GM19043 (cell line): ENCODE measurements around the gene ELOVL3.
"Not testable (repeated sequence)": the region's sequence is repeated elsewhere in the genome, so short reads cannot be mapped to it uniquely, and the experiment has no call there.

Experiments
- ATAC-seq: cut with Tn5 transposase; IDR thresholded peaks from one replicate; pipeline ENCODE4 v1.9.1; 2021; ENCODE audit warnings: low read depth; ENCODE audit not compliant: unreplicated experiment

Gene ELOVL3, protein sequence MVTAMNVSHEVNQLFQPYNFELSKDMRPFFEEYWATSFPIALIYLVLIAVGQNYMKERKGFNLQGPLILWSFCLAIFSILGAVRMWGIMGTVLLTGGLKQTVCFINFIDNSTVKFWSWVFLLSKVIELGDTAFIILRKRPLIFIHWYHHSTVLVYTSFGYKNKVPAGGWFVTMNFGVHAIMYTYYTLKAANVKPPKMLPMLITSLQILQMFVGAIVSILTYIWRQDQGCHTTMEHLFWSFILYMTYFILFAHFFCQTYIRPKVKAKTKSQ

DNA sequence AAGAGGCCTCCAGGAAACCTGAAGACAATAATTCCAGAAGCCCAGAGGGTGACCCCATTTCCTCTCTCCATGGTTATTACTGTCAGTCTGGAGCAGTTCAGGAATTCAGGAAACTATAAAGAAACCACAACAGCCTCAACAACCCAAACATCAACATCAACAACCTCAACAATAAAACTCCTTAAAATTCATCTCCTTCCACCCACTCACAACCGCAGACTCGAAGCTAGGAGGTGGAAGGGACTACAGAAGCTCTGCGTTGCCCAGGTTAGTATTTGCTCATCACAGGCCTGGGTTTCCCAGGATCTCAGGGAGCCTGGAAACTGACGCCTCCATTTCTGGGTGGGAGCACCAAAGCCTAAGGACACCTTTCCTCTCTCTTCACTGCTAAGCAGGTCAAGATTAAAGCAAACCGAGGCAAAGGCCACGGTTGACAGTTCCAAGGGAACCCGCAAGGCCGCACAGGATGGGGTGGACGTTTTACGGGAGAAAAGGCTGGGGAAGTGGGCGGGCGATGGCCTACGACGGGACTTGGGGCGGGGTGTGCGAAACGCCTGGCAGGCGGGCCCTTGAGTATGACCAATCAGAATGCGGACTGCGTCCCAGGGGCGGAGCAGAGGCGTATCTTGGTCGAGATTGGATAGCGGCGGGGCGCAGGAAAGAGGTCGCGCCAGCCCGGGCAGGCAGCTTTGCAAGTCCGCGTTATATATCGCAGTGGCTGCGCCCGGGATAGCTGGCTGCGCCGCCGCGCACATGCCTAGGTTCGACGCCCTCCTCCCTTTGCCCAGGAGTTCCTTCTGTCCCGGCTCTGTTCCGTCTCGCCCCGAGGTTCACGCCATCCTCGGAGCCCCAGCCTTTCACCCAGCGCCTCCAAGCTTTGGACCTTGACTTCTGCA is at the start of gene ELOVL3:
TSS of gene ELOVL3 (plus strand) at position 654 of the 896 bp plus-strand sequence. CDS start 250 bp downstream, outside the sequence.
- ATAC-seq = peak; percentile 94

DNA sequence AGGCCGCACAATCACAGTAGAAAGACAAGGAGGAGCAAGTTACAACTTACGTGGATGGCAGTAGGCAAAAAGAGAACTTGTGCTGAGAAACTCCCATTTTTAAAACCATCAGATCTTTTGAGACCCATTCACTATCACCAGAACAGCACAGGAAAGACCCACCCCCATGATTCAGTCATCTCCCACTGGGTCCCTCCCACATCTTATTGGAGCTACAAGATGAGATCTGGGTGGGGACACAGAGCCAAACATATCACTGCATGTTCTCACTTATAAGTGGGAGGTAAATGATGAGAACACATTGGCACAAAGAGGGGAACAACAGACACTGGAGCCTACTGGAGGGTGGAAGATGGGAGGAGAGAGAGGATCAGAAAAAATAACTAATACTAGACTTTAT is 41.5 kb upstream of the ELOVL3 start:
- ATAC-seq = no peak

DNA sequence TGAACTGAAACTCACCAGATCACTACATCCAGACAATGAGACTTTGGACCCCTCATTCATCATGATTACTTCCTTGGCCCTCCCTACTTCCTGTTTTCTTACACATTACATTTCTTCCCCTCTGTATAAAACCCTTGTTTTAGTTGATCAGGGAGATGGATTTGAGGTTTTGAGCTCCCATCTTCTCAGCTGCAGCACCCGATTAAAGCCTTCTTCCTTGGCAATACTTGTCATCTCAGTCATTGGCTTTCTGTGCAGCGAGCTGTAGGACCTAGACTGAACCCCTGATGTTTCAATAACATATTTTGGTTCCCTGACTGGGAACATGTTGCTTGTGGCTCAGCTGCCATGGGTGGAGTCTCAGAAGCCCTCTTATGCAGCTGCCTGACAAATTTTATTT is 40.8 kb upstream of the ELOVL3 start:
- ATAC-seq = no peak

DNA sequence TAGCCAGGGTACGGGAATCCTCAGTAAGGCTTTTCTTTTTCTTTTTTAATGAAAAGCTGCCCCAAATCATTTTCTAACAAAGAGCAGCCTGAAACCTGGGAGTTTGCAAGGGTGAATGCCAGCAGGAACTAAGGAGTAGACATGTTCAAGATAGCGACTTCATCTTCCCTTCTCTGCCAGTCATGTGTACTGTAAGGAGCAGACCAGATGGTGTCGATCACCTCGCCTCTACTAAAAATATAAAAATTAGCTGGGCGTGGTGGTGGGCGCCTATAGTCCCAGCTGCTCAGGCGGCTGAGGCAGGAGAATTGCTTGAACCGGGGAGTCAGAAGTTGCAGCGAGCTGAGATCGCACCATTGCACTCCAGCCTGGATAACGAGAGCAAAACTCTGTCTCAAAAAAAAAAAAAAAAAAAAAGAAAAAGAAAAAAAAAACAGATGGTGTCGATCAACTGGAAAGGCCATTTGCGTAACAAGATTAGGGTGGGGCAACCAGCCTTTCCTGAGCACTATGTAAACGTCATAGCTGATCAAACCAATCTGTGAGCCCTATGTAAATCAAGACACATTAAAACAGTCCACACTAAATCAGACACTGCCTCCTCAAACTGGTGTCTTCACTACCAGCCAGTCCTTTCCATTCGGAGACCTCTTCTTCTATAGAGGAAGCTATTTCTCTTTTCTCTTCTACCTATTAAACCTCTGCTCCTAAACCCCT is 40.1 kb upstream of the ELOVL3 start:
- ATAC-seq = no peak

DNA sequence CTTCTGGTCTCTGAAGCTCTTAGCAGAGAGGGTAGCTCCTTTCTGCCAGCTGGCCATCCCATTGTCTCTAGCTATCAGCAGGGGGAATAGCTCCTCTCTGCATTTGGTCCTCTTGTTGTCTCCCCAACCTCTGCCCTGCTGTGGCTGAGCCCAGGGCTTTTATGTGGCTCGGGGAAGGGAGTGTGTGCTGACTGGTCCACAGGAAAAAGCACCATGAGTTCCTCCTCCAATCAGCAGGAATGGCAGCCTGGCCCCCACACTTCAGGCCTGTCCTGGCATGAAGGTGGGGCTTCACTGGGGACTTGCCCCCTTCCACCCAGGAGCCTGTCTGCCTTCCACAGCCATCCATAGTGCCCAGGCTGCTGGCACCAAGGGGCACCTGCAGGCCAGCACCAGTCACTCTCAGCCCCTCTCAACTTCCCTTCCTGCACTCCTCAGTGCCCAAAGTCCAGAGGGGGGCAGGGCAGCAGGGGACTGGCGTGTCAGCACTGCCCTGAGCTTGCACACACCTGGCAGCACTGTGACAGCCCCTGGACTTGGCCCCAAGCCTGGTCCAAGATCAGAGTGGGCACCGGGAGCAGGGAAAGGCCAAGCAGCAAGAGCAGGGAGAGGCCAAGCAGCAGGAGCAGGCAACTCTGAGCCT is 37.7 kb upstream of the ELOVL3 start:
- no peak for ATAC-seq

DNA sequence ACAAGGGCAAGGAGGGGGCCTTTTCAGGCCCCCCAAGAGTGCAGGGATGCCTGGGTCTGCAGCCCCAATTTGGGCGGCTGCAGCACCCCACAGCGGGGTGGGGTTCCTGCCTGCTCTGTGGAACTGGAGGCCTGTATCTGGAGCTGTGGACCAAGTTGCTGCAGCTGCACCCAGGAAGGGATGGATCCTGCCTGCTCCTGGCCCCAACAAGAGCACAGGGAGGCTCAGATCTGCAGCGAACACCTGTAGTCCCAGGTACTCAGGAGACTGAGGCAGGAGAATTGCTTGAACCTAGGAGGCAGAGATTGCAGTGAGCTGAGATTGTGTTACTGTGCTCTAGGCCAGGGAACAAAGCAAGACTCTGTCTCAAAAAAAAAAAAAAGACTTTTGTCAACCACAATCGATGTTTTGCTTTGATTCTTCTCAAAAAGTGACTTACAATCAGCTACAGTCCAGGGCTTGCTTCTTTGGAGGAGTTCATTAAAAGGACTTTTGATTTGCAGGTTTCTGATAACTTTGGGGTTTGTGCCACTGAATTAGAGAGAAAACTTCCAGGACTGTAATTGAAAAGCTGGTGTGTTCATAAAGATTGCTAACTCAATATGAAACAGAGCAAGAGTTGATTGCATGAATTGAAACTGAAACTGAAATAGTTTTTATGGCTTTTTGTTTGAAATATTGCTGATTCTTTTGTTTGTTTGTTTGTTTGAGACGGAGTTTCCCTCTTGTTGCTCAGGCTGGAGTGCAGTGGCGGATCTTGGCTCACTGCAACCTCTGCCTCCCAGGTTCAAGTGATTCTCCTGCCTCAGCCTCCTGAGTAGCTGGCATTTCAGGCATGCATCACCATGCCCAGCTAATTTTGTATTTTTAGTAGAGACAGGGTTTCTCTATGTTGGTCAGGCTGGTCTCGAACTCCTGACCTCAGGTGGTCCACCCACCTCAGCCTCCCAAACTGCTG is 36.9 kb upstream of the ELOVL3 start:
- ATAC-seq = not testable (repeated sequence)

DNA sequence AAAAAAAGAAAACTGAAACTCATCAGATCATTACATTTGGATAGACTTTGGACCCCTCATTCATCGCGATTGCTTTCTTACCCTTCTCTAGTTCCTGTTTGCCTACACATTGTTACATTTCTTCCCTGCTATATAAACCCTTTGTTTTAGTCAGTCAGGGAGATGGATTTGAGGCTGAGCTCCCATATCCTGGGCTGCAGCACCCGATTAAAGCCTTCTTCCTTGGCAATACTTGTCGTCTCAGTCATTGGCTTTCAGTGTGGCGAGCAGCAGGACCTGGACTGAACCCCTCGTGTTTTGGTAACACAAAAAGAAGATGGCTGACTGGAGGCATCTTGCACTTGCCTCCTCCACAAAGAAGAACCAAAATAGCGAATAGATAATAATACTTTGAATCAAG is 34.1 kb upstream of the ELOVL3 start:
- ATAC-seq = no peak

DNA sequence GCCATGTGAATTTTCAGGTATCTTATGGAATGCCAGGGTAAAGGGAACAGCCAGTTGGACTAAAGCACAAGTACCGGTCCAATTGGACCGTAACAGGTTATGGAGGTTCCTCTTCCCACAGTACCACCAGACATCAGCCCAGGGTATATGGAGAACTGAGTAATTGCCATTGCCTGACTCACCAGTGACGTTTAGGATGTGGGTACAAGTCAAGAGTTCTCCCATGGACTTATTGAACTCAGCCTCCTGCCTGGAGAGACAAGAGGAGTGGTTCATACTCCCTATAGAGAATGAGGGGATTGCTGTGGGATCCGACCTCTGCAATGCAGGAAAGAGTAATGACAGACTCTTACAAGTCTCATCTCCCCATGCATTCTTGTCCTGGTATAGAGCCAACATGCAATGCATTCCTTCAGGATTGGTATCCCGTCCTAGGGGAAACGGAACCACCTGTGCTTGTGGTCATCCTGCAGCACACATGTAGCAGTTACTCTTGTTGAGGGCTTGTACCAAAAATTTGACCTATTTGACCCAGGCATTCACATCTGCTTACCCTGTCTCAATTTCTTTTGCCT is 30.7 kb upstream of the ELOVL3 start:
- no peak for ATAC-seq

DNA sequence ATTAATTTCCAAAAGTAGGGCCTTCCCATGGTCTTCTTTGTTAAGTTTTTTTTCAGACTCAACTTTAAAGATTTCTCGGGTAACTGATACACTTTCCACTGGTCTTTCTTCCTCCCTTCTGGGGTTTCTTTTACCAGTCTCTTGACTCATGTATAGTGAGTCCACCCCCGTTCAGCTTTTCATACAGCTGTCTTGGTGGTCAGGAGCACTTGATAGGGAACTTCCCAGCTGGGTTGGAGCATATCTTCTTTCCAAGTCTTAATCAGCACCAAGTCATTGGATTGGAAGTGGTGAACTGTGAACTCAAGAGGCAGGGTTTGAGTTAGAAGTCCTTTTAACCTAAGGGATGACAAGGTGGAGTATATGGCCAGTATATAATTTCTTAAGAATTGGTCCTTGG is 29.2 kb upstream of the ELOVL3 start:
- ATAC-seq = no peak

DNA sequence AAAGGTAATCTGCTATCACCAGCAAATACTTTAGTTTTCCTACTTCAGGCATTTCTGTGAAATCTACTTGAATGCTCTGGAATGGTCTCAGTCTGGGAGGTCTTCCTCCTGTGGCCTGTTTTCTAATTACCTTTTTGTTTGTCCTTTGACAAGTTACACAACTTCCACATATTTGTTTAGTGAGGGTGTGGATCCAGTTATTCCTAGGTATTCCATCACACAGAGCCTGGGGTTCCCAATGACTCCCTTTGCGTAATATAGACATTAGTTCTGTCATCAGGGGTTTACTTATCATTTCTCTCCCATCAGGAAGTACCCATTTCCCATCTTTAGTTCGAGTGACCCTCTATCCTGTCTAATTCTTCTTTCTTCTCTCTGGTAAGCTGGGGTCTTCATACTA is 28.1 kb upstream of the ELOVL3 start:
- ATAC-seq = no peak

DNA sequence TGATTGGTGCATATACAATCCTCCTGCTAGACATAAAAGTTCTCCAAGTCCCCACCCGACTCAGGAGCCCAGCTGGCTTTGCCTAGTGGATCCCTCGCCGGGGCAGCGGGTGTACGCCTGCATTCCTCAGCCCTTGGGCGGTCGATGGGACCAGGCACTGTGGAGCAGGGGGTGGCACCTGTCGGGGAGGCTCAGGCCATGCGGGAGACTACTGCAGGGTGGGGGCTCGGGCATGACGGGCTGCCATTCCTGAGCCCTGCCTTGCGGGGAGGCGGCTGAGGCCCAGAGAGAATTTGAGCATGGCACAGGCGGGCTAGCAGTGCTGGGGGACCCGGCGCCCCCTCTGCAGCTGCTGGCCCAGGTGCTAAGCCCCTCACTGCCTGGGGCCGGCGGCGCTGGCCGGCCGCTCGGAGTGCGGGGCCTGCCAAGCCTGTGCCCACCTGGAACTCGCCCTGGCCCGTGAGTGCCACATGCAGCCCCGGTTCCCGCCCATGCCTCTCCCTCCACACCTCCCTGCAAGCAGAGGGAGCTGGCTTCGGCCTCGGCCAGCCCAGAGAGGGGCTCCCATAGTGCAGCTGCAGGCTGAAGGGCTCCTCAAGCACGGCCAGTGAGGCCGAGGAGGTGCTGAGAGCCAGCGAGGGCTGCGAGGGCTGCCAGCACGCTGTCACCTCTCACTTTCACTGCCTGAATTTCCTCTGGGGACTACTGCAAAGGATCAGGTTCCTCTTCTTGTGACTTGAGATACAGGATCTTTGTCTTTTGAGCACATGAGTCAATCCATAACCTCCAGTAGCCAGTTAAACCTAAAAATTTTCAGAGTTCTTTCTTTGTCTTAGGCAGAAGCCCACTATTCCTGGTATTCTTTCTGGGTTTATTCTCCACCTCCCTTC is 25.1 kb upstream of the ELOVL3 start:
- no peak for ATAC-seq

DNA sequence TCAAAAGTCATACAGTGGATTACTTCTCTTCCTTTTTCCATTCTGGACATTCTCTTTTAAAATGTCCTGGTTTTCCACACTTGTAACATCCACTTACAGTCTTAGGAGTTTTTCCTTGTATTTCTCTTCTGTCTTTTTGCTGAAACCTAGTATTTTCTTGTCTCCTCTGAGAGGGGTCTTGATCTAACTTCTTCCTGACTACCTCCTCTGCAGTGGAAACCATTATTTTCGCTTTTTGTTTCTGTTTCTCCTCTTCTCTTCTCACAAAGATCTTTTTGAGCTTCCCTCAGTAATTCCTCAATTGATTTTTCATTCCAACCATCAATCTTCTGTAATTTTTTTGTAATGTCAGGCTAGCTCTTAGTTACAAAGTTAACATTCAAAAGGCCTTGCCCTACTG is 23.7 kb upstream of the ELOVL3 start:
- no peak for ATAC-seq

DNA sequence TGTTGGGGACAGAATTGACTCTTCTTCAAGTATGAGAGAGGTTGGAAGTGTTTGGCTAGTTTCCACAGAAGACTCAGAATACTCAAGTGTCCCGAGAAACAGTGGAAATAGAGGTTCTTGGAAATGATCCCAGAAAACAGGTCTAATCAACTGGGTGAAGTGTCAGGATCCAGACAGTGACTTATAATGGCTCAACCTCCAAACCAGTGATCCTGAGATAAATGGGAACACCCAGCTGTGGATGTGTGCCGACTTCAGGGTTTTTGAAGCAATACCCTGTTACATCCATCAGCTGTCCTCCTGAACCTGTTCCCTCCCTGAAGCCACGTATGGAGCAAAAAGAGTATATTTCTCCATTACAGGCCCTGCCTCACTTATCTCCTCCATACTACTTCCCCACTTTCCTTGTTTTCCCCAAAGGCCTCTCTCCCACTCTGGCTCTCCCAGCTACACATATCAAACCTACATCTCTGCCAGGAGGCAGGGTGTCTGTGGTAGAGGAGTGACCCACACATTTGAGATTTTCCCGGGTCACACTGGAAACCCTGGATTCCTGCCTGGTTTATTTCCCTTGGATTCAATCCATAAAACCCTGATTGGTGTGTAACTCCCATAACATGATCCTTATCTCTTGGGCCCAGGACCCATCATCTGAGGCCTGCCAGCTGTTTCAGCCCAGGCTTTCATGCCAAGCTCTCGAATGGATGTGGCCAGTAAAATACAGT is 17.6 kb upstream of the ELOVL3 start:
- no peak for ATAC-seq

DNA sequence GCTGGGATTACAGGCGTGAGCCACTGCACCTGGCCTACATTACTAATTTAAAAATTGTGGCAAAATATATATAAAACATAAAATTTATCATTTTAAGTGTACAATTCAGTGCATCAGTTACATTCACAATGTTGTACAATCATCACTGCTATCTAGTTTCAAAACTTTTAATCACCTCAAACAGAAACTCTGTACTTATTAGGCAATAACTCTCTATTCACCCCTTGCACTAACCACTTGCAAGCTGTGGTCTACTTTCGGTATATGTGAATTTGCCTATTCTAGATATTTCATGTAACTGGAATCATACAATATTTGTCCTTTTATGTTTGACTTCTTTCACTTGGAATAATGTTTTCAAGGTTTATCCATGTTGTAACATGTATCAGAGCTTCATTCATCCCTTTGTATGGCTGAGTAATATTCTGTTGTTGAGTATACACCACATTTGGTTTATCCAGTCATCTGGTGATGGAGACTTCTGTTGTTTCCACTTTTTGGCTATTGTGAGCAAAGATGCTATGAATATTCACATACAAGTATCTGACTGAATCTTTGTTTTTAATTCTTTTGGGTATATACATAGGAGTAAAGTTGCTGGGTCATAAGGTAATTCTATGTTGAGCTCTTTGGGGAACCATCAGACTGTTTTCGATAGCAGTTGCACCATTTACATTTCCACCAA is 14.3 kb upstream of the ELOVL3 start:
- no peak for ATAC-seq

DNA sequence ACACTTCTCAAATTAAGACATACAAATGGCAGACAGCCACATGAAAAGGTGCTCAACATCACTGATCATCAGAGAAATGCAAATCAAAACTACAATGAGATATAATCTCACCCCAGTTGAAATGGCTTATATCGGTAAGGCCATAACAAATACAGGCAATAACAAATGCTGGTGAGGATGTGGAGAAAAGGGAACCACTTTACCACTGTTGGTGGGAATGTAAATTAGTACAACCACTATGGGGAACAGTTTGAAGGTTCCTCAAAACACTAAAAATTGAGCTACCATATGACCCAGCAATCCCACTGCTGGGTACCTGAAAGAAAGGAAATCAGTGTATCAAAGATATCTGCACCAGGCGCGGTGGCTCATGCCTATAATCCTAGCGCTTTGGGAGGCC is 12.5 kb upstream of the ELOVL3 start:
- ATAC-seq = not testable (repeated sequence)

DNA sequence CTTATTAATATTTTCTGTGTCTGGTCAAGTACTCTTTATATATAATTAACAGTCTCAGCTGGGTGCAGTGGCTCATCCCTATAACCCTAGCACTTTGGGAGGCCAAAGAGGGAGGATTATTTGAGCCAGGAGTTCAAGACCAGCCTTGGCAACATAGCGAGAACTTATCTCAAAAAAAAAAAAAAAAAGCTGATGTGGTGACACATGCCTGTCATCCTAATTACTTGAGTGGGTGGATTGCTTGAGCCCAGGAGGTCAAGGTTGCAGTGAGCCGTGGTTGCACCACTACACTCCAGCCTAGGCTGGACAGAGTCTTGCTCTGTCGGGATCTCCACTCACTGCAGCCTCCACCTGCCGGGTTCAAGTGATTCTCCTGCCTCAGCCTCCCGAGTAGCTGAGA is 6.7 kb upstream of the ELOVL3 start:
- ATAC-seq = no peak

DNA sequence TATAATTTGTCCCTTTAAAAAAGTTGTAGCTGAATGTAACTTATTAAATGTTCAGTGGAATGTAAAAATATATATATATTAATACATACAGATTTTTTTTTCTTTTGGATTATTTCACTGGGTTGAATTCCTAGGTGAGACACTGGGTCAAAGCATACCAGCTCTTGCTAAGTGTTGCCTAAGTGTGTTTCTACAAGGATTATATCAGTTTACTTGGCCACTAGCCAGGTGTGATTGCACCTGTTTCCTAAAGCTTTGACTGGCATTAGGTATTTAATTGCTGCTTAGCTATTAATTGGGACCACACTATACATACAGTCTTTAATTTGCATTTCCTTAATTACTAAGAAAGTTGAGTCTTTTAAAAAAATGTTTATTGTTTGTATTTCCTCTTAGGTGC is 5.5 kb upstream of the ELOVL3 start:
- no peak for ATAC-seq
